Measurements from ENCODE around the gene CARHSP1.

Gene CARHSP1

GRCh38 chr16:8869212-8869987 is 594 bp upstream of the CARHSP1 start:
- FAIRE-seq, result no peak

DNA sequence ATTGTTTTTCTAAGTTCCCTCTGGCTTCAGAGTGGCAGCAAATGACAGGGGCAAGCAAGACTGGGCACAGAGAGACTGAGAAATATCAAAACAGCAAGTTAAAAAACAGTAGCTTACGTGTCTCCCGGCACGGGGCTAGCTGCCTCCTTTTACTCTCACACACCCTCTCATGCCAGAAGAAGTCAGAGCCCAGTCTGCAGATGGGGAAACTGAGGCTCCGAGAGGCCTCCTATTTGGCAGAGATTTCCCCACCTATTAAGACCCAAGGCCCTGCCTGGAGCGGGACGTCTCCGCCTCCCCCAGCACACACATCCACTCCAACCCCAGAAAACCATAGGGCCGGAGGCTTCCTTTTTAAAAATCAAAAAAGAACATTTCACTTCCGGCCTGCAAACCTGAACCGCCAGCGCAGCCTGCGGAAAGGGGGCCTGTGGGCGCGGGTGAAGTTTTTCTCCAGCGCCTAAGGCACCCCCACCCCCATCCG is 832 bp downstream of the CARHSP1 start:
- FAIRE-seq, result no peak

DNA sequence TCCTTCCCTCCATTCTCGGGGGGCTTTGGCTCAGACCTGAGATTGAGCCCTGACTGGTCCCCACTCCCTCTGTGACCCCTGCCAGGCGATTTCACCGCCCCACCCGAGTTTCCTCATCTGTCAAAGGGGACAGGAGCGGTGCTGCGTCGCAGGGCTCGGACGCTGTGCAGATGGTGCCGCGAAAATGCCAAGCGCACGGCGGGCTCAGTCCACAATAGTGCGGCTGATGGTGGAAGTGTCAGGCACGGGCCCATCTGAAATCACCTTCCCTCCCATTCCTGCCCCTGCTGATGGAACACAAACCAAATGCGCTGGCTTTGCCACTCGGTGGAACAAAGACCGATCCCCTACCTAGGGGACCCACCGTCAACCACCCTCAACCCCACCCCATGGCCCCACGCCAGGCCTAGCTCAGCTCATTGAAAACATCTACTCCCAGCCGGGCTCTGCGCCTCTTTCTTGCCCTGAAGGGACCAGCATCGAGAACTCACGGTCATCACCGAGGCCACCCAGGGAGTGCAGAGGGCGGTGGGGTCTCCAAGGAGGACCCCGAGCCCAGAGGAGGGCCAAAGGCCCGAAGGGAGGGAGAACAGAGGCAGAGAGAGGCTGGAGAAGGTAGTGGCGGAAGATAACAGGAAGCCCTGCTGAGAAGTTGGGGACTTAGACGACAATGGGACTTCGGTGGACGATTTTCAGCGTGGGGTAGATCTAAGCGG is 1.4 kb downstream of the CARHSP1 start:
- no peak for FAIRE-seq

GRCh38 chr16:8866884-8867215 is 2.0 kb downstream of the CARHSP1 start:
- FAIRE-seq, result no peak

DNA sequence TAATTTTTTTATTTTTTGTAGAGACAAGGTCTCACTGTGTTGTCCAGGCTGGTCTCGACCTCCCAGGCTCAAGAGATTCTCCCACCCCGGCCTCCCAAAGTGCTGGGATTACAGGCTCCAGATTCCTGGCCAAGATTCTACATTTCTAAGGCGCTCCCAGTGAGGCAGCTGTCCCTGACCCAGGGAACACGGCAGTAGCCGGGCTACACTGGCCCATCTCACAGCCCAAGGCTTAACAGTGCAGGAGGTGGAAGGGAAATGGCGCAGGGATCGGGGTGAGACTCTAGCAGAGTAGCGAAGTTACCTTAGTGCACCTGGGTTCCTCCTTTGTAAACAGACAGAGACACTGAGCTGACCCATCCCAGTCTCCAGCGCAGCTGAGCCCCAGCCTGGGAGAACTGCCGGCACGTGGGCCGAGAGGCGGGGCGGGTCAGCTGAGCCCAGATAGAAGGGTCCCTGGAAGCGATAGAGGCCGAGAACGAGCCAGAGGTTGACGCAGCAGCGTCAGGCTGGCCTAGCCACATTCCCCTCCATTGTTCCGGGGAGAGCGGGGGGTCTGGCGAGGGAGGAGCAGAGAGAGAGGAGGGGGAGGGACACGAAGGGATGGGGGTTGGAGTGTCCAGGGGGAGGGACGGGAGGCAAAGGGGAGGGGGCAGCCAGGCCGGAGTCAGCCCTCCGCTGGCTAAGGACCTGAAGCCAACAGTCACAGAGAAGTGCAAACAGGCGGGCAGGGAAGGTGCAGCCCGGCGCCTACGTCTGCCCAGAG is 2.5 kb downstream of the CARHSP1 start:
- FAIRE-seq, result no peak

GRCh38 chr16:8865145-8865882 is 3.5 kb downstream of the CARHSP1 start:
- FAIRE-seq, result no peak

- no peak for FAIRE-seq
Observed at GRCh38 chr16:8864480-8865110, 4.2 kb downstream of the CARHSP1 start.

- no peak for FAIRE-seq
Observed at GRCh38 chr16:8863594-8864424, 5.0 kb downstream of the CARHSP1 start.

DNA sequence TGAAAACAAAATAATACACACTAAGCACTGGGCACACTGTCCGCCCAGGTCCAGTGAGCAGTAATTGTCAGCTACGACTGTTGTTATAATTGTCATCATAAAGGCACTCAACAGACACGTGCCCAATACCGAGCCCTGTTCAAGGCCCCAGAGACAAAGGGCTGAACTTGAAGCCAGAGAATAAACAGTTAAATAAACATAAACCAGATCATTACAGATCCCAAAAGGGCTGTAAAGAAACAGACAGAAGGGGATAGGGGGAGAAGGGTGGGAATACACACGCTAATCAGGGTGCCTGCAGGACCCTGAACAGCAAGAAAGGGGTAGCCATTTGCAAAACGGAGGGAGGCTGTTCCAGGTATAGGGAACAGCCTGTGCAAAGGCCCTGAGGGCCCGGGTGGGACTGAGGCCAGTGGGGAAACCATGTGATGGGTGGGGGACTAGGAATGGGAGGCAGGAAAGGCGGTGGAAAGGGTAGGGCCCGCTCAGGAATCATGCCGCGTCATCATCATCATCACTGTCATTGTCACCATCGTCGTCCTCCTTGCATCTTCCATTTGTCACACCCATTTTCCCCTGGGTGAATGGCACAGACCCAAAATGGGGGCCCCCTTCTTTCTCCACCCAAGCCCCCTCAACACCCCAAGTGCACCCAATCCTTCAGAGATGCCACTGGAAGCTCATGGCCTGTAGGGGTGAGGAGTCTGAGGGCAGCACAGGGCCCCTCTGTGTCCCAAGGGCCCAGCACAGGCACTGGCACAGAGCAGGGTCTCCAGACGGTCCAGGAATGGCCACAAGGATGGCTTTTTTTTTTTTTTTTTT is 6.3 kb downstream of the CARHSP1 start:
- FAIRE-seq, result no peak

- no peak for FAIRE-seq
Observed at GRCh38 chr16:8861563-8862308, 7.1 kb downstream of the CARHSP1 start.

DNA sequence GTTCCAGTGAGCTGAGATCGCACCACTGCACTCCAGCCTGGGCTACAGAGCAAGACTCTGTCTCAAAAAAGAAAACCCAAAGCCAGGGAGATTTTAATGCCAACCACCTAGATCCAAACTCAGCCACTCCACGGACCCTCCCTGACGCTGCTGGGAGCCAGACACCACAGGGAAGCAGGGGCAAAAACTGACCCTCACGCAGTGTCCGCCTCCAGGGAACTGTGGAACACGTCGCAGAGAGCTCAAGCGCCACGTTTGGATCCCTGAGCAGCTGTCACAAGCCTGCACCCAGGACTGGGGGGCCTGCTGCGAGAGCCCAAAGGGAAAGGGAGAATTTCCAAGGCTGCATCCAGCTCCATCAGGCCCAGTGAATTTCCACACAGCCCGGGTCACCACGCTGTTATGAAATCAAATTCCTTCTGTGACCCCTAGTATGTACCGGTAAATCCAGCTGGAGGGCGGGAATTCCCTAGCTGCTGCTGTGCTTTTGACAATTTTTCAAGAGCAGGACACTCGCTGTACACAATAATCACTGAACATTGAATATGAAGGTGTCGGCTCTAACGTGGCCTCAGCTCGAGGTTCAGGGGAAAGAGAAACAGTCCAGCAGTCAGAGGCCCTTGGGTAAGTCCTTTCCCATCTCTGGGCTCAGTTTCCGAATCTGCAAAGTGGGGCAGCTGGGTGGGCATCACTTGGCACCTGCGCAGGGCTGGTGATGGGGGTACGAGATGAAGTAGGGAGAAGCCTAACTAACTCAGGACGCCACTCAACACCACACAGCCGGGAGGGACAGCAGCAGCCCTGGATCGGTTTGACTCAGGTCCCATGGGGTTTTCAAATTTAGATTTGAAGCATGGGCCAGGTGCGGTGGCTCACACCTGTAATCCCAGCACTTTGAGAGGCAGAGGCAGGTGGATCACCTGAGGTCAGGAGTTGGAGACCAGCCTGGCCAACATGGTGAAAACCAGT is 8.6 kb downstream of the CARHSP1 start:
- FAIRE-seq, result no peak

- FAIRE-seq, result no peak
Observed at GRCh38 chr16:8858994-8859912, 9.6 kb downstream of the CARHSP1 start.

- FAIRE-seq, result no peak
Observed at GRCh38 chr16:8855972-8856371, 12.8 kb downstream of the CARHSP1 start.

DNA sequence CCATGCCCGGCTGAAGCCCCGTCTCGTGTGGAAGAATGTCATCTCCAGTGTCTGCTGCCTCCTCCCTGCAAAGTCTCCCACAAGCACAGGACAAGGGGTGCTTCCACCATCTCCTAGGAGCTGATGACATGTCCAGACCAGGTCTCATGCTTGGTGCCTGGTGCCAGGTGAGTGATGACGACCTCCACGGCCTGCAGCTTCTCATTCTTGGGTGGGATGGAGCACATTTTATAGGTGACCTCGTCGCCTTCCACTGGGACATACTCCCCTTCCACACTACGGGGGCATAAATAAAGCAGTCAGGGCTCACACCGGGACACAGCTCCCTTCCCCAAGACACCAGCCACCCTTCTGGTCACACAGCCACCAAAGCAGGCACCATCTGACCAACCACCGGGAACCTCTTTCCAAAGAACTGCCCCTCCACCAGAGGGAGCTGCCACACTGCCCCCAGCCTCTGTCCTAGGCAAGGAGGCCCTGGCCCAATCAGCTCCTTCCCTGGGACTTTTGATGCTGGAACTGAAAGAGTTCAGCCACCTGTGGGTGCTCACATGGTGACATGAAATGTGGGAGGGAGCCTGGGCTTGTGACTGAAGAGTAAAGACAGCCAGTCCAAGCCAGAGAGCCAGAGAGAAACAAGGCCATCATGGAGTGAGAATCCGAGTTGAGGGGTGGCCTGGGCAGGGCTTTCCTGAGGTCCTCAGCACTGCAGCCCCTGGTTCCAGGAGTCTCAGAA is 13.6 kb downstream of the CARHSP1 start:
- no peak for FAIRE-seq

- no peak for FAIRE-seq
Observed at GRCh38 chr16:8854298-8854948, 14.4 kb downstream of the CARHSP1 start.

DNA sequence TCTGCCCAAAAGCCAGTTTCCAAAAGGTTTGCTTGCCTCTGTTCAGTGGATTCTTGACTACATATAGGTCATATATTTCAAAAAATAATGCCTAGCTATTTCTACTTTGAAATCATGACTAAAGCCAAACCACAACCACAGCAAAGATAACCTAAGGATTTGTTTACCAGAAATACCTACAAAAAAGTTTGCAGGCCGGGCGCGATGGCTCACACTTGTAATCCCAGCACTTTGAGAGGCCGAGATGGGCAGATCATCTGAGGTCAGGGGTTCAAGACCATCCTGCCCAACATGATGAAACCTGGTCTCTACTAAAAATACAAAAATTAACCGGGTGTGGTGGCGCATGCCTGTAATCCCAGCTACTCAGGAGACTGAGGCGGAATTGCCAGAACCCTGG is 15.2 kb downstream of the CARHSP1 start:
- no peak for FAIRE-seq

All from A204.1 (cell line).